ENCODE measurements around the gene CBR3.
"Not testable (repeated sequence)": the region's sequence is repeated elsewhere in the genome, so short reads cannot be mapped to it uniquely, and the experiment has no call there.

Gene CBR3

DNA sequence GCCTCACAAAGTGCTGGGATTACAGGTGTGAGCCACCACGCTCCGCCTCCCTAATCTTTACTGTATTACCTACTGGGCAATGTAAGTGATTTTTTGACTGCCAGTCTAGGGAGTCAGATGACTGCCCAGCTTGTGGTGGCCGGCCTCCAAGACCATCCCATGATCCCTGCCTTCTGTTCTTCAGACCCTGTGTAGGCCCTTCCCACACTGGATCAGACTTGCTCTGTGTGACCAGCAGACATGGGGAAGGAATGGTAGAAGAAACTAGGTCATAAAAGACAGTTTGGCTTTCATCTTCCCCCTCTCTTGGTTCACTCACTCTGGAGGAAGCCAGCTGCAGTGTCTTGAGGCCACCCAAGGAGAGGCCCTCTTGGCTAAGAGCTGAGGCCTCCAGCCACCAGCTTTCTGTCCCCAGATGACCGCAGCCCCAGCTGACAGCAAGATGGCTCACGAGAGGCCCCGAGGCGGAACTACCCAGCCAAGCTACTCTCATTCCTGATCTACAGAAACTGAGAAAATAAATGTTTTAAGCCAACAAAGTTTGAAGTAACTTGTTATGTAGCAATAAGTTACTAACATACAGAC lies 14.5 kb upstream of the CBR3 start:
- DNase-seq (ENCODE audit: low spot score), result no peak

- DNase-seq (ENCODE audit: low spot score), result no peak
These were observed 11.9 kb upstream of the CBR3 start for GRCh38 chr21:36122977-36123376.

- no peak for DNase-seq (ENCODE audit: low spot score)
These were observed 10.5 kb upstream of the CBR3 start for GRCh38 chr21:36124395-36124794.

DNA sequence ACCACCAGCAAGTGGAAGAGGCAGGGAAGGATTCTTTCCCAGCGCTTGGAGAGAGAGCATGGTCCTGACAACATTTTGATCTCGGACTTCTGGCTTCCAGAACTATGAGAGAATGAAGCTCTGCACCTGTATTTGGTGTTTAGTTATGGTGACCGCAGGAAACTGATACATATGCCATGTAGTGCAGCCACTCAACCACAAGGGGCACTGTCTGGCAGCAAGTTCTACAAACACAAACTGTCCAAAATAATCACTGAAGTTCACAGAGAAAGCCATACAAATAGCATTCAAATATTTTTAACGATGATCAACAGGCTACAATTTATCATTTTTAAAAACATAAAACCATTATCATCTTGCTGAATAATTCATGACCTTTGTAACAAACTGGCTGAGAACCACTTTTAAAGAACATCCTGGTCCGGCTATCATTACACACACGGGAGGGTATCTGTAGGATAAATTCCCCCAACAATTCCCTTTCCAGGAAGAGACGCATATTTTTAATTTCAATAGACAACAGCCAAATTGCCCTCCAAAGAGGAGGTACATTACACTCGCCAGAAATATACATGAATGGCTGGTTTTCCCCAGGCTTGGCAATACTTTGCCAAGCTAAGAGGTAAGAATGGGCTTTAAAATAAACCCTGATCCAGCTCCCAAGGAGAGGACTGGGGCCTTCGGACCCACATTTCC lies 9.2 kb upstream of the CBR3 start:
- DNase-seq (ENCODE audit: low spot score), result no peak

DNA sequence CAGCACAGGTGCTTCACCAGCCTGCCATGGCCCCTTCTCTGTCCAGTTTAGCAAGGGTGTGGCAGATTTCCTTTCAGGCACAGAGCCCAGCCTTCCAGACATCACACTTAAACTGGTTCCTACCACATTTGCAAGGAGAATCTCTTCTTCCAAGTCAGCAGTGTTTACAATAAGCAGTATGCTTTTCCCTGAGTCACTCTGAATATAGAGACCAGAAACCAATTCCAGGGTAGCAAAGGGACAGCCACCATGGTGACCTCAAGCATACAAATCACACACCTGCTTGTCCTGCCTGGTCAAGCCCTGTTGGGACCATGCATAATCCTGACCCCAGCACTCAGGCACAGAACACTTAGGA lies 8.7 kb upstream of the CBR3 start:
- DNase-seq (ENCODE audit: low spot score), result no peak

GRCh38 chr21:36126621-36127110 lies 8.2 kb upstream of the CBR3 start:
- DNase-seq (ENCODE audit: low spot score), result no peak

GRCh38 chr21:36127250-36127904 lies 7.5 kb upstream of the CBR3 start:
- no peak for DNase-seq (ENCODE audit: low spot score)

GRCh38 chr21:36127977-36128376 lies 6.9 kb upstream of the CBR3 start:
- DNase-seq (ENCODE audit: low spot score), result no peak

- DNase-seq (ENCODE audit: low spot score), result peak; percentile 72
These were observed 5.7 kb upstream of the CBR3 start for GRCh38 chr21:36129219-36129618.

GRCh38 chr21:36130414-36130762 lies 4.5 kb upstream of the CBR3 start:
- DNase-seq (ENCODE audit: low spot score), result not testable (repeated sequence)

DNA sequence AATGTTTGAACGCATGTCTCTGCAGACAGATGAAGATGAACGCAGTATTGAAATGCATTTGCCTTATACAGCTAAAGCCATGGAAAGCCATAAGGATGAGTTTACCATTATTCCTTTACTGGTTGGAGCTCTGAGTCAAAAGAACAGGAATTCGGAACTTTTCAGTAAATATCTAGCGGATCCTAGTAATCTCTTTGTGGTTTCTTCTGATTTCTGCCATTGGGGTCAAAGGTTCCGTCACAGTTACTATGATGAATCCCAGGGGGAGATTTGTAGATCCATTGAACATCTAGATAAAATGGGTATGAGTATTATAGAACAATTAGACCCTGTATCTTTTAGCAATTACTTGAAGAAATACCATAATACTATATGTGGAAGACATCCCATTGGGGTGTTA lies 4.0 kb upstream of the CBR3 start:
- DNase-seq (ENCODE audit: low spot score), result not testable (repeated sequence)

DNA sequence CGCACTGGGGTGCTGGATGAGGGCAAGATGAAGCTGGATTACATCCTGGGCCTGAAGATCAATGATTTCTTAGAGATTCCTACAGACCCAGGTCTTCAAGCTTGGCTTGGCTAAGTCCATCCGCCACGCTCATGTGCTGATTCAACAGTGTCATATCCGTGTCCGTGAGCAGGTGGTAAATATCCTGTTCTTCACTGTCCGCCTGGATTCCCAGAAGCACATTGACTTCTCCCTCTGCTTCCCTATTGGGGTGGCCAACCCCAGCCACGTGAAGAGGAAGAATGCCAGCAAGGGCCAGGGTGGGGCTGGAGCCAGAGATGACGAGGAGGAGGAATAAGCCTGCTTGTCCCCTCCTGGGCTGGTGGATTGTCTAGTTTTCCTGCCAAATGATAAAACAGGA lies 2.2 kb upstream of the CBR3 start:
- DNase-seq (ENCODE audit: low spot score), result no peak

GRCh38 chr21:36135391-36136102 lies 668 bp downstream of the CBR3 start:
- peak; percentile 73 for DNase-seq (ENCODE audit: low spot score)

DNA sequence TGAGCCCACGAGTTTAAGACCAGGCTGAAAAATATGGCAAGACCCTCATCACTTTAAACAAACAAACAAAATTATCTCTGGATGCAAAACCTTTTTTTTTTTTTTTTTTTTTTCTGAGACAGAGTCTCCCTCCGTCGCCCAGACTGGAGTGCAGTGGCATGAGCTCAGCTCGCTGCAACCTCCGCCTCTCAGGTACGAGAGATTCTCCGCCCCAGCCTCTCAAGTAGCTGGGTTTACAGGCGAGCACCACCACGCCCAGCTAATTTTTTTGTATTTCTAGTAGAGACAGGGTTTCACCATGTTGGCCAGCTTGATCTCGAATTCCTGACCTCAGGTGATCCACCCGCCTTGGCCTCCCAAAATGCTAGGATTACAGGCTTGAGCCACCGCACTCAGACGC lies 4.9 kb downstream of the CBR3 start:
- not testable (repeated sequence) for DNase-seq (ENCODE audit: low spot score)

GRCh38 chr21:36141513-36141925 lies 6.6 kb downstream of the CBR3 start:
- peak; percentile 76 for DNase-seq (ENCODE audit: low spot score)

DNA sequence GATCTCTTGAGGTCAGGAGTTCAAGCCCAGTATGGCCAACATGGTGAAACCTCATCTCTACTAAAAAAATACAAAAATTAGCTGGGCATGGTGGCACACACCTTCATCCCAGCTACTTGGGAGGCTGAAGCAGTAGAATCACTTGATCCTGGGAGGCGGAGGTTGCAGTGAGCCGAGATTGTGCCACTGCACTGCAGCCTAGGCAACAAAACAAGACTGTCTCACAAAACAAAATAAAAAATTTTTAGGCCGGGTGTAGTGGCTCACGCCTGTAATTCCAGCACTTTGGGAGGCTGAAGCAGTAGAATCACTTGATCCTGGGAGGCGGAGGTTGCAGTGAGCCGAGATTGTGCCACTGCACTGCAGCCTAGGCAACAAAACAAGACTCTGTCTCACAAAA lies 9.4 kb downstream of the CBR3 start:
- DNase-seq (ENCODE audit: low spot score), result not testable (repeated sequence)

DNA sequence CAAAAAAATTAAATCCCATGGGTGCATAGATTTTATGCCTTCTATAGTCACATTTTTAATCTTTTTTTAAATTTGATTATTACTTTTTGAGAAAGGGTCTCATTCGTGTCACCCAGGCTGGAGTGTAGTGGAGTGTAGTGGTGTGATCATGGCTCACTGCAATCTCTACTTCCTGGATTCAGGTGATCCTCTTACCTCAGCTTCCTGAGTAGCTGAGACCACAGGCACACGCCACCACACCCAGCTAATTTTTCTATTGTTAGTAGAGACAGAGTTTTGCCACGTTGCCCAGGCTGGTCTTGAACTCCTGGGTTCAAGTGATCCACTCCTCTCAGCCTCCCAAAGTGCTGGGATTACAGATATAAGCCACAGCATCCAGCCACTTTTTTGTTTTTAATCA lies 10.4 kb downstream of the CBR3 start:
- DNase-seq (ENCODE audit: low spot score), result no peak

DNA sequence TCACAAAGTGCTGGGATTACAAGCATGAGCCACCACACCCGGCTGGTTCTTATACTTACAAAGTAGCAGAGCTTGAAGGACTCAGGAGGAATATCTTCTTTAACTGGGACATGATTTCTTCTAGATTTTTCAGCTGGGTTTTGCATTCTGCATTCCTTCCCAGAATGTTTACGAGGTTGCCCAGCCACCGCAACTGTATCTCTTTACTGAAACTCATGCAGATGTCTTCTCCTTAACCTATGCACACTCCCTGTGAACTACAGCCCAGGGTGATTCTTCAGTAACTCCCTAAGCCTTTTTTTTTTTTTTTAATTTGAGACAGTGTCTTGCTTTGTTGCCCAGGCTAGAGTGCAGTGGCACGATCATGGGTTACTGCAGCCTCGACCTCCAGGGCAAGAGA lies 13.0 kb downstream of the CBR3 start:
- DNase-seq (ENCODE audit: low spot score), result no peak

DNA sequence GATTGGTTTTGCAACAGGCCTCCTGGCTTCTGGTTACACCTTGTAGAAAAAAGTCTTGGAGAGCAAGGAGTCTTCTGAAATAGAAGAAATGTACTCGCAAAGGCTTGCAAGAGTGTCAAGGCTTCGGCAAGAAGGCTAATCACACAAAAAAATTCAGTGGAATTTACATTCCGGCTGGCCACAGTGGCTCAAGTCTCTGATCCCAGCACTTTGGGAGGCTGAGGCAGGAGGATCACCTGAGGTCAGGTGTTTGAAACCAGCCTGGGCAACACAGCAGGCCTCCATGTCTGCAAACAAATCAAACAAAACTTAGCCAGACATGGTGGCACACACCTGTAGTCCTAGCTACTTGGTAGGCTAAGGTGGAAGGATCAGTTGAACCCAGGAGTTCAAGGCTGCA lies 14.0 kb downstream of the CBR3 start:
- DNase-seq (ENCODE audit: low spot score), result no peak

GRCh38 chr21:36149788-36150711 lies 15.2 kb downstream of the CBR3 start:
- peak; percentile 55 for DNase-seq (ENCODE audit: low spot score)

- no peak for DNase-seq (ENCODE audit: low spot score)
These were observed 20.9 kb downstream of the CBR3 start for GRCh38 chr21:36155603-36156338.
